SIG-M5 treated with dmso at 0.1 percent for 504 hours (cell line): ENCODE results near the gene ENSA.
A peak's percentile ranks its signal among the peaks of the same experiment; 100 is the strongest.
"Not testable (repeated sequence)": the region's sequence is repeated elsewhere in the genome, so short reads cannot be mapped to it uniquely, and the experiment has no call there.

Source experiments
- DNase-seq: peaks from one replicate; lab custom pipeline; 2025; ENCODE audit not compliant: unreplicated experiment; lab: John Stamatoyannopoulos, UW

The ENSA gene

DNA sequence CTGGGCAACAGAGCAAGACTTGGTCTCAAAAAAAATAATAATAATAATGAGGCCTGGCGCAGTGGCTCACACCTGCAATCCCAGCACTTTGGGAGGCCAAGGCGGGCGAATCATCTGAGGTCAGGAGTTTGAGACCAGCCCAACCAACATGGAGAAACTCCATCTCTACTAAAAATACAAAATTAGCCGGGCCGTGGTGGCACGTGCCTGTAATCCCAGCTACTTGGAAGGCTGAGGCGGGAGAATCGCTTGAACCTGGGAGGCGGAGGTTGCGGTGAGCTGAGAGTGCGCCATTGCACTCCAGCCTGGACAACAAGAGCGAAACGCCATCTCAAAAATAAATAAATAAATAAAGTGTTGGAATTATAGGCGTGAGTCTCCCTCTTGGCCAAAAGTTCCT is 47.5 kb downstream of the ENSA start:
- not testable (repeated sequence) for DNase-seq

- DNase-seq: not testable (repeated sequence)
Measured at GRCh38 chr1:150581437-150581836, 48.0 kb downstream of the ENSA start.

DNA sequence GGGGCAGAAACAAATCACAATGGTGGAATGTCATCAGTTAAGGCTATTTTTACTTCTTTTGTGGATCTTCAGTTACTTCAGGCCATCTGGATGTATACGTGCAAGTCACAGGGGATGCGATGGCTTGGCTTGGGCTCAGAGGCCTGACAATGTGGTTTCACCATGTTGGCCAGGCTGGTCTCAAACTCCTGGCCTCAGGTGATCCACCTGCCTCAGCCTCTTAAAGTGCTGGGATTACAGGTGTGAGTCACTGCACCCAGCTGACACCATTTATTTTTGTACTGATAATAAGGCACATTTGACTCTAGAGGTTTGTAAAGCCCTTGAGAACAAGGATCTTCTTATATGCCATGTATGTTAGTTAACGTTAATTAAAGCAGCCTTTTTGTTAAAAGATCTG is 48.4 kb downstream of the ENSA start:
- DNase-seq: not testable (repeated sequence)

- DNase-seq: no peak
Measured at GRCh38 chr1:150579945-150580642, 49.3 kb downstream of the ENSA start.

GRCh38 chr1:150579110-150579944 is 50.1 kb downstream of the ENSA start, which contains the start of gene MCL1:
TSS of gene MCL1 (minus strand) at chr1:150579610. CDS start at chr1:150579530, 80 bp downstream.
- DNase-seq: peak; percentile 99

- DNase-seq: peak; percentile 87
Measured at GRCh38 chr1:150578272-150579109, 50.9 kb downstream of the ENSA start.

DNA sequence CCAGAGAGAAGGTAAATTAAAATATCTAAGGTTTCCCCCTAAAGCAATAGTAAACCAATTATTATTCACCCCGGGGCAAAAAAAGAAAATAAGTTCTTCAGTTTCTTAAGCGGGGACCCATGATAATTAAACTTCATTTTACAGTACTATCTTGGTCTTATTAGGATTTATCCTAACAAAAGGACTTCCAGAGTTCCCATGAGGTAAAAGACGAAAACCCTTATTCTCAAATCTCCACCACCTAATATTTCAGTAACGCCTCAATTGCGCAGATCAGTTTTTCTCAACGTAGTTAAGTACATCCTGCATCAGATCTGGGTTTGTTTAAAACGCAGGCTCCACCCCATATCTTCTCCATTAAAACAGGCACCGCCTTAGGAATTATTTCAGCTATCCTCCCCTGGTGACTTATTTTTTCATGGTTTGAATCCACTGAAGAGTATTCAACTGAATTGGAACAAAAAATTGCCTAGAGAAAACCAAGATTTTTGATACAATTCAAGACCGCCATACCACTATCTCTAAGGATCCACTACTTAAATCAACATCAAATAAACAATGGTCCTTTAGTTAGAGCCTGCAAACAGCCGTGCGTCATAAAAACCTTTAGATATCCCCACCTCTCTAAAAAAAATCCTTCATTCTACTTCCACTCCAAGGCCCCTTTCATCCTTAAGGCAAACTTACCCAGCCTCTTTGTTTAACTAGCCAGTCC is 51.7 kb downstream of the ENSA start:
- peak; percentile 63 for DNase-seq

DNA sequence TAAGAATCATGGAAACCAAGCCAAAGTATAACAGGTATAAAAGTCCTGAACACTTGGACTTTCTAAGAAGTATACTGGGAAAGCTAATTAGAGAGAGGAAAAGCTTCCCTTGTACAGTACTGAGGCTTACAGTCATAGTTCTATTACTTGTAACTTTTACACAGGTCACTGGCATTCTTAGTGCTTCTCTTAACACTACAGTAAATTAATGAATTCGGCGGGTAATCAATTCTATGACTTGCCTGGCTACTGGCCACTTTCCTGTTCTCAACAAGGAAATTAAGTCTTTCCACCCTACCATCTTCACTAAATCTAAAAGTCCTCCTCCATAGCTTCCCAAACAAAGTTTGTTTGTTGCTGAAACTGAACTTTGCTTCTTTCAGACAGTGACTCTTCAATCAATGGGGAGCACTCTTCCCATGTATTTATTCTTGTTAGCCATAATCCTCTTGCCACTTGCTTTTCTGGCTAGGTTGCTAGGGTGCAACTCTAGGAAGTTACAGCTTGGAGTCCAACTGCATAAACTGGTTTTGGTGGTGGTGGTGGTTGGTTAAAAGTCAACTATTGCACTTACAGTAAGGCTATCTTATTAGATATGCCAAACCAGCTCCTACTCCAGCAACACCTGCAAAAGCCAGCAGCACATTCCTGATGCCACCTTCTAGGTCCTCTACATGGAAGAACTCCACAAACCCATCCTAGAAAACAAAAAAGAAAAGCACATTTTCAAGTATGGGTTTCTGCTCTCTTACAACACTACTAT is 52.4 kb downstream of the ENSA start:
- no peak for DNase-seq

DNA sequence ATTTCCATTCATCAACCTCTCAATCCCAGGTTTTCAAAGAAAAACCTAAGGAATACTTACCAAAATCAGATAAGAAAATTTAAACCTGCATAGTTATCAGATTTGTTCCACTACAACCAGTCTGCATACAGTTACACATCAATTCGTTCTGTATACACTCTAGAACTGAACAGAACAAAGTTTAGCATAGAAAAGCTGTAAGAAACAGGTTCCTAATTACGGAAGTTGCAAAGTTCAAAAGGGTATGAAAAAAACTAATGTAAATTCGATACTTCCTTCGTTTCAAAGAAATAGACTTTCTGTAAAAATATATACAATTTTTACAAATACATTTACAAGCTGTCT is 53.1 kb downstream of the ENSA start:
- no peak for DNase-seq

- DNase-seq: peak; percentile 47
Measured at GRCh38 chr1:150575518-150576366, 53.7 kb downstream of the ENSA start.

DNA sequence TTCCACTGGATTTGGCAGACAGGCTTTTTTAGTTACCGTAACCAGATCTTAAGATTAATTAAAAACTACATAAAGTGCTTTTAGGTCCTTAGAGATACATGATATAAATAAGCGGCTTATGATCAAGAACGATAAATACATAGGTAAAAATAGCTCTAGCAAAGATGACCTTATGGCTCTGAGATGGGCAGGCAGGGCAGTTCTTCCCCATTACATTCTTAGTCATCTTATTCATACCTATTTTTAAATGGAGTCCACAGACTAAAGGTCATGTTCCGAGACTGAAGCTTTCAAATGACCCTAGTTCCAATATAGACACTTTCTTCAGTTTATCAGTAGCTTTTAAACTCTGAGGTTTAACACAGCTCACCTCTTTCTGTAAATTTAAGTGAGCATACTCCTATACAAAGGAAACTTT is 54.3 kb downstream of the ENSA start:
- no peak for DNase-seq

DNA sequence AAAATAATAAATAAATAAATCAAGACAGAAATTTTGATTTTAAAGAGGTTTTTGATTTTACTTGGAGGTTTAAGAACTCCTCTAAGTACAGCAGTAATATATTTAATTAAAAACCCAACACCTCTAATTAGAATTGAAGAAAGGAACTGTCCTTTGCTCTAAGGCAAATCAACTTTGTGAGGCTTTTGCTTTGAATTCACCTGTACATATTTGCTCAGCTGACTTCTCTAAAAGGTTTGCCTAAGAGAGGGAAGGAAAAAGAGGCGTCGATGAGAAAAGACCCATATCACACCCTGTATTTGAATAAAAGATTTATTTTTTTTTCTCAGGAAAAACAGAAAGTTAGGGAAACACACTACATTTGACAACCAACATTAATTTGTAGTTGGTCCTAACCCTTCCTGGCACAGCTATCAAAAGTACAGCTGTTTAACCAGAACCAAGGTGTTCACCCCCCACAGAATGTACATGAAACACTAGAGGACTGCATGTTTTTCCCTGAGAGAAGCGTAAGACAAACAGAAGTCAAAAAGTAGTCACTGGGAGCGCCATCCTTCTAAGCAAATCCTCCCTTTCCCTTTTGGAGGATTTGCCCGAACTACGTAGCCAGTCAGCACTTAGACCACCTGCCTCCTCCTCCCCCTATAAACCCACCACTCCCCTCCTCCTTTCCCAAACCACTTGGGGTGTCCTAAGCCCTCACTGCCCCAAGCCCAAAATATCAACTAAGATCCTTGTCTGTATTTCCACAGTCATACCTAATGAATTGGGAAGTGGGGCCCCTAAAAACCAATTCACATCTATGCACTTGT is 54.9 kb downstream of the ENSA start:
- DNase-seq: no peak

DNA sequence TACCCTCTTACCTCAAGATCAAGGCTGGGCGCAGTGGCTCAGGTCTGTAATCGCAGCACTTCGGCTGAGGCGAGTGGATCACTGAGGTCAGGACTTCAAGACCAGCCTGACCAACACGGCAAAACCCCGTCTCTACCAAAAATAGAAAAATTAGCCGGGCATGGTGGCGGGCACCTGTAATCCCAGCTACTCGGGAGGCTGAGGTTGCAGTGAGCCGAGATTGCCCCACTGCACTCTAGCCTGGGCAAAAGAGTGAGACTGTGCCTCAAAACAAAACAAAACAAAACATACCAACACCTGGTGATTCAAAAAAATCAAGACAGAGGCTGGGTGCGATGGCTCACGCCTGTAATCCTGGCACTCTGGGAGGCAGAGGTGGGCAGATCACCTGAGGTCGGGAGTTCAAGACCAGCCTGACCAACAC is 55.8 kb downstream of the ENSA start:
- not testable (repeated sequence) for DNase-seq

GRCh38 chr1:150572918-150573647 is 56.3 kb downstream of the ENSA start:
- DNase-seq: no peak
